Neuronal stem cell (in vitro differentiated cells): ENCODE results near the gene BABAM2.

Experiments used
- DNase-seq: peaks from one replicate; pipeline ENCODE4 v3.0.0-alpha.2; 2013; ENCODE audit warnings: low spot score
- H2AFZ ChIP-seq: one replicate; pipeline ENCODE4 v1.6.1; 2013; ENCODE audit warnings: mild to moderate bottlenecking, low read length, inconsistent platforms
- H2AK5ac ChIP-seq: 2 replicates; pipeline ENCODE4 v1.6.1; 2013; ENCODE audit warnings: low read depth, mild to moderate bottlenecking, inconsistent platforms, low read length, moderate library complexity, mixed read lengths
- H2BK120ac ChIP-seq: 2 replicates; pipeline ENCODE4 v1.6.1; 2013; ENCODE audit warnings: low read depth, mild to moderate bottlenecking, inconsistent platforms, low read length, moderate library complexity, mixed read lengths
- H2BK12ac ChIP-seq: one replicate; pipeline ENCODE4 v1.6.1; 2013; ENCODE audit warnings: low read length, inconsistent platforms
- H2BK15ac ChIP-seq: 2 replicates; pipeline ENCODE4 v1.6.1; 2013; ENCODE audit warnings: mild to moderate bottlenecking, low read length, inconsistent platforms, mixed read lengths
- H2BK5ac ChIP-seq: one replicate; pipeline ENCODE4 v1.6.1; 2013; ENCODE audit warnings: inconsistent platforms, mild to moderate bottlenecking, low read length, moderate library complexity
- H3K14ac ChIP-seq: one replicate; pipeline ENCODE4 v1.6.1; 2013; ENCODE audit warnings: low read length, inconsistent platforms
- H3K18ac ChIP-seq: 2 replicates; pipeline ENCODE4 v1.6.1; 2013; ENCODE audit warnings: low read length, inconsistent platforms
- H3K23ac ChIP-seq: 2 replicates; pipeline ENCODE4 v1.6.1; 2013; ENCODE audit warnings: low read depth, mild to moderate bottlenecking, mixed read lengths, low read length, inconsistent platforms; ENCODE audit not compliant: poor library complexity
- H3K27ac ChIP-seq: replicated peaks from 3 replicates; pipeline ENCODE4 v1.5.1; 2013; ENCODE audit warnings: low read length, inconsistent platforms
- H3K27me3 ChIP-seq, 3 experiments: 2 replicates each; pipeline ENCODE4 v1.6.1; 2013; ENCODE audit warnings: low read length in 3 of 3, mild to moderate bottlenecking in 2 of 3, inconsistent platforms in 1 of 3, low read depth in 1 of 3, mixed read lengths in 1 of 3, moderate library complexity in 1 of 3; ENCODE audit not compliant: control insufficient read depth in 3 of 3, insufficient read depth in 3 of 3
- H3K36me3 ChIP-seq, 2 donors: replicated peaks in 1 of 2; 2 replicates each; pipeline ENCODE4 v1.6.1; 2013; ENCODE audit warnings: low read length in 2 of 2; ENCODE audit not compliant: control insufficient read depth in 2 of 2, insufficient read depth in 2 of 2
- H3K4ac ChIP-seq: 2 replicates; pipeline ENCODE4 v1.6.1; 2013; ENCODE audit warnings: inconsistent platforms, mild to moderate bottlenecking, low read length, moderate library complexity
- H3K4me1 ChIP-seq, 2 donors: 1 replicate in 1 of 2; 2 replicates in 1 of 2; pipeline ENCODE4 v1.6.1; 2013; ENCODE audit warnings: low read length in 2 of 2, low read depth in 1 of 2; ENCODE audit not compliant: control insufficient read depth in 2 of 2, insufficient read depth in 1 of 2
- H3K4me2 ChIP-seq: one replicate; pipeline ENCODE4 v1.6.1; 2013; ENCODE audit warnings: mild to moderate bottlenecking, low read length, inconsistent platforms; ENCODE audit not compliant: insufficient read depth, poor library complexity, severe bottlenecking
- H3K4me3 ChIP-seq, 2 donors: 2 replicates each; pipeline ENCODE4 v1.5.1; 2013; ENCODE audit warnings: low read length in 2 of 2, mild to moderate bottlenecking in 2 of 2, inconsistent platforms in 1 of 2, moderate library complexity in 1 of 2
- H3K79me1 ChIP-seq: one replicate; pipeline ENCODE4 v1.6.1; 2013; ENCODE audit warnings: low read depth, mild to moderate bottlenecking, inconsistent platforms, low read length, moderate library complexity
- H3K9ac ChIP-seq: one replicate; pipeline ENCODE4 v1.6.1; 2013; ENCODE audit warnings: mild to moderate bottlenecking, low read depth, low read length, inconsistent platforms; ENCODE audit not compliant: poor library complexity
- H3K9me3 ChIP-seq, 2 donors: replicated peaks in 1 of 2; 2 replicates each; pipeline versions ENCODE3 to v1.6.1; 2013; ENCODE audit warnings: low read length in 2 of 2, mild to moderate bottlenecking in 2 of 2, inconsistent platforms in 1 of 2, low read depth in 1 of 2, mixed read lengths in 1 of 2, moderate library complexity in 1 of 2; ENCODE audit not compliant: control insufficient read depth in 2 of 2, insufficient read depth in 1 of 2
- H4K8ac ChIP-seq: one replicate; pipeline ENCODE4 v1.6.1; 2013; ENCODE audit warnings: low read depth, mild to moderate bottlenecking, inconsistent platforms, low read length, moderate library complexity
- H4K91ac ChIP-seq: one replicate; pipeline ENCODE4 v1.6.1; 2013; ENCODE audit warnings: low read length, low read depth, mild to moderate bottlenecking, inconsistent platforms; ENCODE audit not compliant: poor library complexity
- WGBS, 2 donors: extraction: QIAGEN DNeasy Blood & Tissue Kit; methylation state at CpG; one replicate each; pipeline ENCODE4 v1.1.7; 2013; ENCODE audit warnings: missing lambda C conversion rate in 2 of 2, mixed read lengths in 1 of 2; ENCODE audit not compliant: insufficient read length in 2 of 2, insufficient replicate concordance in 1 of 2; ENCODE audit errors: extremely low coverage in 2 of 2; 5-methylcytosine and 5-hydroxymethylcytosine counted together

Gene BABAM2

DNA sequence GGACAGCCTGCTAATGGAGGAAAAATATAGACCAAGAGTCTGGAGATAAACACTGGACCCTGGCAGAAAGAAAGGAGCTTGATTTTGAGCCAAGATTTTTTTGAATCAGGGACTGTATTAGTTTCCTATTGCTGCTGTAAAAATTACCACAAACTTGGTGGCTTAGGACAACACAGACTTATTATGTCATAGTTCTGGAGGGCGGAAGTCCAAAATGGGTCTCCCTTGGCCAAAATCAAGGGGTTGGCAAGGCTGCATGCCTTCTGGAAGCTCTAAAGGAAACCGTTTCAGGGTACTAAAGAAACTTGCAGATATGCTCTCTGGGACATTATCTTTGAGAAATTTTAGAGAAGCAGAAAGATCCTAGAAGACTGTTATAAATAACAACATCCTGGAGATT is 140.1 kb downstream of the BABAM2 start:
- no peak overlapping the region for H2BK120ac ChIP-seq
- H2BK15ac ChIP-seq, result no peak overlapping the region
- H3K23ac ChIP-seq, result no peak overlapping the region
- no peak overlapping the region for H3K4me3 ChIP-seq
- H2AFZ ChIP-seq, result no peak overlapping the region
- no peak for DNase-seq
- H2BK5ac ChIP-seq, result no peak overlapping the region
- H3K18ac ChIP-seq, result no peak overlapping the region
- no peak overlapping the region for H3K4me2 ChIP-seq
- H2AK5ac ChIP-seq, result no peak overlapping the region
- peaks cover 0 to 3% of the 10 kb centered on the region in 2 donors for H3K4me1 ChIP-seq
- H4K91ac ChIP-seq, result no peak overlapping the region
- H3K79me1 ChIP-seq, result no peaks in the 10 kb centered on the region
- H4K8ac ChIP-seq, result no peak overlapping the region
- H3K27ac ChIP-seq, result no peak overlapping the region
- H2BK12ac ChIP-seq, result no peak overlapping the region
- no peak overlapping the region for H3K9ac ChIP-seq
- no peaks in the 10 kb centered on the region for H3K27me3 ChIP-seq
- peaks cover 2 to 7% of the 10 kb centered on the region in 2 donors for H3K36me3 ChIP-seq
- WGBS, 2 donors, result no CpG with 5 or more reads among the region's 2 CpGs
- no peak overlapping the region for H3K4ac ChIP-seq
- no peaks in the 10 kb centered on the region for H3K9me3 ChIP-seq
- no peak overlapping the region for H3K14ac ChIP-seq

DNA sequence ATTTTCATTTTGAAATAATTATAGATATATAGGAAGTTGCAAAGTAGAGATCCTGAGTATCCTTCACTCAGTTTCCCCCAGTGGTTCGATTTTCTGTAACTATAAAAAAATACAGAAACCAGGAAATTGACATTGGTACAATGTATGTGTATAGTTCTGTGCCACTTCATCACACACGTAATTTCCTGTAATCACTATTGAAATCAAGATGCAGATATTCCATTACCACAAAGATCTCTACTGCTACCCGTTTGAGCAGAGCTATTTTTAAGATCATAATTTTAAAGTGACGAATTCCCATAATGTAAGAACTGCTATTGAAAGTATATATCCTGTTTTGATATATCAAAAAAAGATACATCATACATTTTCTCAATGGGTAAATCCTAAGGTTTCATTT is 142.3 kb downstream of the BABAM2 start:
- Histone ChIP-seq H2BK120ac (no peak overlapping the region), H2BK5ac (no peak overlapping the region), H3K4me3 (no peak overlapping the region), H3K4me1 (peaks cover 0 to 3% of the 10 kb centered on the region in 2 donors), H3K9me3 (no peaks in the 10 kb centered on the region), H3K9ac (no peak overlapping the region), H4K8ac (no peak overlapping the region), H4K91ac (no peak overlapping the region), H3K14ac (no peak overlapping the region), H3K23ac (no peak overlapping the region), H3K4ac (no peak overlapping the region), H2BK12ac (no peak overlapping the region), H2BK15ac (no peak overlapping the region), H3K18ac (no peak overlapping the region), H3K36me3 (no peaks in the 10 kb centered on the region), H3K27me3 (no peaks in the 10 kb centered on the region), H2AFZ (no peak overlapping the region), H3K27ac (no peak overlapping the region), H3K4me2 (no peak overlapping the region), H2AK5ac (no peak overlapping the region), H3K79me1 (no peaks in the 10 kb centered on the region)
- no peak for DNase-seq
- no CpG with 5 or more reads among the region's 4 CpGs for WGBS, 2 donors

DNA sequence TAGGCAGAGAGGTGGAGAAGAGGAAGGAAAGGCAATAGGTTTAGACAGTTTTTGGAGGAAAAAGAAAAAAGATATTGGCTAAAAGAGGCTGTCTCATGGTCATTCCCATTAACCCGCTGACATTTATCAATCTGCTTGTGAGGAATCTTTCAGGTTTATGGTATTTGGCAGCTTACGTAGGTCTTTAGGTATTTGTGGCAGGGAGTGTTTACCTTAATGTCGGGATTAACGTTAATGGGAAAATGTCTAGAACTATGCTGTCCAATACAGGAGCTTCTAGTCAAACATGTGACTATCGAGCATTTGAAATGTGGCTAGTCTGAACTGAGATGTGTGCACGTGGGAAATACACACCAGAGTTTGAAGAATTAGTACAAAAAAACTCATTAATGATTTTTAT is 144.2 kb downstream of the BABAM2 start:
- H4K8ac ChIP-seq, result no peak overlapping the region
- H2AK5ac ChIP-seq, result no peak overlapping the region
- H3K4ac ChIP-seq, result no peak overlapping the region
- H3K9me3 ChIP-seq, result no peaks in the 10 kb centered on the region
- no peaks in the 10 kb centered on the region for H3K79me1 ChIP-seq
- no peak overlapping the region for H3K9ac ChIP-seq
- no peak overlapping the region for H3K23ac ChIP-seq
- no peak overlapping the region for H3K4me3 ChIP-seq
- H2BK12ac ChIP-seq, result no peak overlapping the region
- WGBS, 2 donors, result no CpG with 5 or more reads among the region's 6 CpGs
- no peak overlapping the region for H2BK5ac ChIP-seq
- H2BK15ac ChIP-seq, result no peak overlapping the region
- H3K27ac ChIP-seq, result no peak overlapping the region
- H3K18ac ChIP-seq, result no peak overlapping the region
- H3K27me3 ChIP-seq, result no peaks in the 10 kb centered on the region
- H2BK120ac ChIP-seq, result no peak overlapping the region
- H3K36me3 ChIP-seq, result no peaks in the 10 kb centered on the region
- H2AFZ ChIP-seq, result no peak overlapping the region
- H3K4me2 ChIP-seq, result no peak overlapping the region
- H3K4me1 ChIP-seq, result peaks cover 0 to 3% of the 10 kb centered on the region in 2 donors
- no peak overlapping the region for H4K91ac ChIP-seq
- no peak overlapping the region for H3K14ac ChIP-seq
- no peak for DNase-seq

DNA sequence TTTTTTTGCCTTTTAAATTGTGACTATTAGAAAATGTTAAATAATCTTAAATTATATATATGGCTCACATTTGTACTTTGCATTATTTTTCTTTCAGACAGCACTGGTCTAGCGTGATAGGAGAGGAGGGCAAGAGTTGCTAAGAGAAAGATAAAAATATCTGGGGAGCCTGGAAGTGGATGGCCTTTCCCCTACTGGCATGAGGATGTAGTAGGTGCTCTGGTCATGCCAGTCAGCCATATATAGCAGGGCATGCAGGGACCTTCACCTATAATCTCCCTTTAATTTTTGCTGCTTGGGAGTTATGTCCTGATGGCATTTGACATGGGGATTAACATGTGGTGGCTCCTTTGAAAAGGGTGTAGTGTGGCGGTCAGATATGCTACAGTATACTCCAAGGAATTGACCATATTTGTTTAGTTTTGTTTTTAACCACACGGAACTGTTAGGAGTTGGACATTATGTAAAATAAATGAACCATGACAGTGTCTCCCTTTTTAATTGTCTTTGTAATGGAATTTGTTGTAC is 144.7 kb downstream of the BABAM2 start:
- H4K8ac ChIP-seq, result no peak overlapping the region
- H2BK120ac ChIP-seq, result no peak overlapping the region
- no peak overlapping the region for H2BK15ac ChIP-seq
- no peaks in the 10 kb centered on the region for H3K27me3 ChIP-seq
- H3K4me3 ChIP-seq, result no peak overlapping the region
- no peak overlapping the region for H2BK5ac ChIP-seq
- H3K9me3 ChIP-seq, result no peaks in the 10 kb centered on the region
- no peak overlapping the region for H3K27ac ChIP-seq
- no peak overlapping the region for H2AFZ ChIP-seq
- no CpG with 5 or more reads among the region's 3 CpGs for WGBS, 2 donors
- H3K23ac ChIP-seq, result no peak overlapping the region
- no peaks in the 10 kb centered on the region for H3K36me3 ChIP-seq
- no peak overlapping the region for H4K91ac ChIP-seq
- no peaks in the 10 kb centered on the region for H3K79me1 ChIP-seq
- H3K4me2 ChIP-seq, result no peak overlapping the region
- H2AK5ac ChIP-seq, result no peak overlapping the region
- DNase-seq, result no peak
- no peak overlapping the region for H3K18ac ChIP-seq
- H3K9ac ChIP-seq, result no peak overlapping the region
- H3K14ac ChIP-seq, result no peak overlapping the region
- peaks cover 0 to 3% of the 10 kb centered on the region in 2 donors for H3K4me1 ChIP-seq
- H3K4ac ChIP-seq, result no peak overlapping the region
- no peak overlapping the region for H2BK12ac ChIP-seq
